Measurements from ENCODE around the gene MARS1.
A peak's percentile ranks its signal among the peaks of the same experiment; 100 is the strongest.
"Not testable (repeated sequence)": the region's sequence is repeated elsewhere in the genome, so short reads cannot be mapped to it uniquely, and the experiment has no call there.

The MARS1 gene

DNA sequence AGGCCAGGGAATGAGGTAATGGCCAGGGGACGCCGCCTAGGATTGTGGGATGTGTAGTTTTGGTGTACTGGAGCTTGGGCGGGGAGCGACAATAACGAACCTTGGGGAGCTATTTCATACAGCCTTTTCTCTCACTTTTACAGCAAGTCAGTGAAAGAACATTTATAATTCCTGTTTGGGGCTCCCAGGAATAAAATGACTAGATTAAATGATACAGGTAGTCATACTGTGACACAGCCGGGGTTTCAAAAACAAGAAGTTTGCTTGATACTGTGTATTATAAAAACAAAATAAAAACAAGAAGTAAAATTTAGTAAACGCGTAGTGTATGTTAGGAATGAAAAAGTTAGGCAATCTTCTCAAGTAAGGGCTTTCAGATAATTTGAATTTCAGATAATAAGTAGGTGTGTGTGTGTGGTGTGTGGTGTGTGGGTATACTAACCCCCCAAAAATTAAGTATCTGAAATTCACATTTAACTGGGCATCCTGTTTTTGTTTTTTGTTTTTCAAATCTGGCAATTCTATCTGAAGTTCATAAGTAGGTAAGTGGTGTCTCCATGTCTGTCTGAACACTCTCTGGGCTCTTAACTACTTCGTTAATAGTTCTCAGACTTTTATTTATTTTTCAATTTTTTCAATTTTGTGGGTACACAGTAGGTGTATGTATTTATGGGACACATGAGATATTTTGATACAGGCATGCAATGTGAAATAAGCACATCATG, 59.6 kb downstream of the MARS1 start:
- no peak for DNase-seq (ENCODE audit: low read depth in 3 of 3, low spot score in 1 of 3)

DNA sequence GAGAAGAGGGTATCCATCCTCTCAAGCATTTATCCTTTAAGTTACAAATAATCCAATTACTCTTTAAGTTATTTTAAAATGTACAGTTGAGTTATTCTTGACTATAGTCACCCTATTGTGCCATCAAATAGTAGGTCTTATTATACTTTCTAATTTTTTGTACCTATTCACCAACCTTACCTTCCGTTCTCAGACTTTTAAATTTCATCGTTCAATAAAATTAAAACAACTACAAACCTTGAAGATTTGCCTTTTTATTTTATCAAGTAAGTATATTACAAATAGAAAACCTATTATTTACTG, 60.1 kb downstream of the MARS1 start:
- DNase-seq (ENCODE audit: low read depth in 3 of 3, low spot score in 1 of 3): no peak

DNA sequence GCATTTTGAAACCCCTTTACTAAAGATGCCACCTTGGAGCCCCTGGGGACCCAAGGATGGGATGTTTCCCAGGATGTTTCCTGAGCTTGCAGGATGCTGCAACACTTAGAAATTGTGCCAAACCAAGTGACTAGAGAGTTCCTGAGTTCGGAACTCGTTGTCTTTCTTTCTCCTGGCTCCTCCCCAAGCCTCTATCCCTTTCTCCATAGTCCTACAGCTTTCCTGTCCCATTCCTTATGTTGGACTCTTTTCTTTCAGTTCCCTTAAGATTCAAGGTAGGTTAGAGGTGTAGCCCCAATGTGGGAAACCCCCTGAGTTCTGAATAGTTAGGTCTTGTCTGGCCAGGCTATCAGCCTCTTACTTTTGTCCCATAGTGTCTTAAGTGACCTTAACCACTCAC, 60.6 kb downstream of the MARS1 start:
- DNase-seq (ENCODE audit: low read depth in 3 of 3, low spot score in 1 of 3): no peak

DNA sequence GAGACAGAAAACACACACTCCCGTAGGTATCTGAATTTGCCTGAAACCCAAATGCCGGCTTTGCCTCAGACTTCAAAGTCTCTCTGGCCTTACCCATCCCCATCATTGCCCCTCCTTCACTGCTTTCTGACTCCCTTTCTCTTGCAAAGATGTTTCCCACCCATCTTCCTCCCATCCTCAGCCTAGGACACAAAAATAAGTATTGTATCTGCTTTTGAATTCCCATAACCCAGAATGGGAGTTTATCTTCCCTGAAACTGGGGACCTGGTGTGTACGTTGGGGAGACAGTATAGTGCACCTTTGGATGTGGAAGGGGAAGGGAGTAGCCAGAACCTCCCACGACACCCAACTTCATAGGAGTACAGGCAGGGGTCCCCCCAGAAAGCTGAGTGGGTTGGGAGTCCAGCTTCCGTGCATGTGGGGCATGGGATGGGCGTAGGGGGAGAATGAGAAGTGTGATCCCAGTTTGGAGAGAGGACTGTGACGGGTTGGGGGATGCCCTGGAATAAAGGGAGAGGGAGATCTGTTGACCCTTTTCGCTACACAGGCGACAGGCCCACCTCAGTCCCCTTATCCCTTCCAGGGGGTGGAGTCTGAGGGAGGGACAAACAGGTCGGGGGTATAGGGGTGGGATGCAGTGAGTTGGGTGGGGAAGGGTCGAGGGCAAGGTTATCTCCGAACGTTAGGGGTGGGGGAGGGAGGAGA, 61.5 kb downstream of the MARS1 start:
- no peak for DNase-seq (ENCODE audit: low read depth in 3 of 3, low spot score in 1 of 3)

DNA sequence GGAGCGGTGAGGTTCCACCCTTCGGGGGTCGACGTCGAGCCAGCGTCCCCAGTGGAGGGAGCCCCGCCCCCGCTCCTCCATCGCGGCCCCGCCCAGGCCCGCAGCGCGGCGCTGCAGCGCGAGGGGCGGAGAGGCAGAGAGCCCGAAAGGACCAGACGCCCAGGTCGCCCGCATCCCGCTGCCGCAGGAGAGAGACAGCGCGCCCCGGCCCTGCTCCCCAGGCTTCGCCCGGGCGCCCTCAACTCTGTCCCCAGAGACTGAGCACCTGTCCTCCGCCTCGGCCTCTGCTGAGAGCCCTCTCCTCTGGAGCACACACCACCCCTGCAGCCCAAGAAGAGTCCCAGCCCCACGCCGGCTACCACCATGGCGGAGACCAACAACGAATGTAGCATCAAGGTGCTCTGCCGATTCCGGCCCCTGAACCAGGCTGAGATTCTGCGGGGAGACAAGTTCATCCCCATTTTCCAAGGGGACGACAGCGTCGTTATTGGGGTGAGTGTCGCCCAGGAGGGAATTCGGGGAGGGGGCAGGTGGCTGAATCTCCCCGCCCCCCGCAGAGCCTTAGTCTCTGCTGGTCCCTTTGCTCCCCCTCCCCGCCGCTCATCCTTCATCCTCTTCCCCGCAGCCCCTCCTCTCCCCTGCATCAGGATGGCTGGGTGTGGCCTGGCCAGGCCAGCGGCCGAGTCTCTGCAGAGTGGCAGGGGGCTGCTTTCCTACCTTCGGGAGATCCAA, 62.2 kb downstream of the MARS1 start, which contains the start of gene KIF5A:
KIF5A (plus strand) TSS at position 136 of the 732 bp plus-strand sequence; CDS start at position 364, 228 bp downstream.
- peak in 2 of 3 donors; percentile 14 to 41 for DNase-seq (ENCODE audit: low read depth in 3 of 3, low spot score in 1 of 3)

DNA sequence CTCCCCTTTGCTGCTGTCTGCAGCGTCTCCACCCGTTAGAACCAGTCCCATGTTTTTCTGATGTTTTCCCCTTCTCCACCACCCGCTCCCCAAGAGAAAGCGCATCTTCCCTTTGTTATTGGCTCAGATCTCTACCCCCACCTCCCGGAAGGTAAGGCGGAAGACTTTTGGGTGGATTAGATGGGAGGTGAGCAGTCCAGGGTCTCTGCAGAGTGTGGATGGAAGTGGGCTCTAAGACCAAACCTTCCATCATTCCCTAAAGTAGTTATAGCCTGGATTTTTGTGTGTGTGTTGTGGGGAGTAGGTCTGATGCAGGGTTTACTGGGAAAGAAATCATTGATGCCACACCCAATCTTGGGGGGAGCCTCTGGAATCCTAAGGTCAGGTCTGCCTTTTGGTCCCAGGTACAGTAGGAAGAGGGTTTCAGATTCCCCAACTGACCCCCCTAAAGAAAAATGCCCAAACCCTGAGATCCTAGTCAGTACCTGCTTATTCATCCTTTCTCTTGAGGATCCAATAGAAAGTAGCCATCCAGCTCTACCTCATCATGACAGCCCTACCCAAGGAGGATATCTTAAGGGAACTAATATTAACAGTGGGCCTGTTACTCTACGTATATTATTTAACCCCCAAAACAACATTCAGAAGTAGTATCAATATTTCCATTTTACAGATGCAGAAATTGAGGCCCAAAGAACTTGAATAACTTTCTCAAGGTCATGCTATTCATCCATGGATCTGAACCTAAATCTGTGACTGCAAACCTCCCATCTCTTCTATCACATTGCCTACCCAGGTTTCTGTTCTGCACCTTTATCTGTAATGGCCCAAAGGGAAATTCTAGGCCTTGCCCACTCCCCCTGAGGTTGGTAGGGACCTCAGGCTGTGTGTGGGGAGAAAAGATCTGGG, 63.0 kb downstream of the MARS1 start:
- DNase-seq (ENCODE audit: low read depth in 3 of 3, low spot score in 1 of 3): no peak

DNA sequence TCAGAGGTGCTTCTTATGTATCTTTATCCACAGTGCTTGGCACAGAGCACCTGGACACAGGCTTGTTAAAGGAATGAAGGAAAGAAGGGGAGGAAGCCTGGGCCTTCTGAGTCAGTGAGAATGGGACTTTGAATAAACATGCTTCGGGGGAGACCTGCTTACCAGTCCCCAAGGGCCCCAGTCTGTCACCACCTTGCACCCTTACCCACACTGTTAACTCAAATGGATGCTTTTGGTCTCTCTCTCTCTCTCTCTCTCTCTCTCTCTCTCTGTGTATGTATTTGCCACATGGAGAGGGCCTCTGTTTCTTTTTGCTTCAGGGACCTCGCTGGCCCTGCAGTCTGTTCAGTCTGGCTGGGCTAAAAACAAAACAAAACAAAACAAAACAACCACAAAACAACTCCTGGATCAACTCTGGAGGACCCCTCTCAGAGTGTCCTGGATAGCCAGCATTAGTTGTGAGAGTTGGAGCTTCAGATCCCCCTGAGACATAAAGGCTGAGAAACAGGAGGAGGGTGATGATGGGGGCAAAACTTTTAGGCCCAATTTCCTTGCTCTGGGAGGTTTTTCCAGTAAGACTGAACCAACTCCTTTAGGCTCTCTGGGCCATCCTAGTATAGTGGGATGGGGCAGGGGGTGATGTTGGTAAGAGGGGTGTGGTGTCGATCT, 63.9 kb downstream of the MARS1 start:
- no peak for DNase-seq (ENCODE audit: low read depth in 3 of 3, low spot score in 1 of 3)

DNA sequence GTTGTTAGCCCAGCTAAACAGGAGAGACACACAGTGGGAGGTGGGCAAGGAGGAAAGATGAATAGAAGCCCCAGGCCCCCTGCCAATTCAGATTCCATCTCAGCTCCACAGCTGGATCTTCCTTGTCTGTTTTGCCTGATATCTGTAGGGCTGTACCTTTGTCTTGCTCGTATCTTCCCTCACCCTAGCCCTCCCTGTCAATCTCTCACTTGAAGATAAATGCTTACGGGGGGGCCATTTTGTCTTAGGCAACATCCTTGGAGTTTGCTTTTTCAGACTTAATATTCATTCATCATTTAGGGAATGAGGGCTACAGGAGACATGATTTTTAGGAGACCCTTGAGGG, 64.4 kb downstream of the MARS1 start:
- no peak for DNase-seq (ENCODE audit: low read depth in 3 of 3, low spot score in 1 of 3)

DNA sequence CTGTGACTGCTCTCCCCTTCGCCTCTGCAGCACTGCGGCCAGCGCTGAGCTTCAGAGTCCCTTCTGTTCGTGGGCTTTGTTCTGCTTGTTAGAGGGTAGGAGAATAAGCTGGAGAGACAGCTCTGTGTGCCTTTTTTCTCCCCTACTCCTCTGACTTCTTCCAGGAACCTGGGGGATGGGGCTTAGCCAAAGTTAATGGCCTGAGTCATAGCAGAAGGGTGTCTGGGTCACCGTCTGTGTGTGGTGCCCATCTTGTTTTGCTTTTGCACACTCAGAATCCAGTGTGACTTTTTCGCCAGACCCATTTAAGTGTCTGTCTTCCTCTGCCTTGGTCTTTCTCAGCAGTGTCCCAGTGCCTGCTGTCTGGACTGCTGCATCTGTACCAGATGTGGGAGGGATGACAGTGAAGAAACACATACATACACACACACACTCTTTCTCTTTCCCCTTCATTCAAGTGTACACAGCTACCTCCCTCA, 65.0 kb downstream of the MARS1 start:
- no peak for DNase-seq (ENCODE audit: low read depth in 3 of 3, low spot score in 1 of 3)

DNA sequence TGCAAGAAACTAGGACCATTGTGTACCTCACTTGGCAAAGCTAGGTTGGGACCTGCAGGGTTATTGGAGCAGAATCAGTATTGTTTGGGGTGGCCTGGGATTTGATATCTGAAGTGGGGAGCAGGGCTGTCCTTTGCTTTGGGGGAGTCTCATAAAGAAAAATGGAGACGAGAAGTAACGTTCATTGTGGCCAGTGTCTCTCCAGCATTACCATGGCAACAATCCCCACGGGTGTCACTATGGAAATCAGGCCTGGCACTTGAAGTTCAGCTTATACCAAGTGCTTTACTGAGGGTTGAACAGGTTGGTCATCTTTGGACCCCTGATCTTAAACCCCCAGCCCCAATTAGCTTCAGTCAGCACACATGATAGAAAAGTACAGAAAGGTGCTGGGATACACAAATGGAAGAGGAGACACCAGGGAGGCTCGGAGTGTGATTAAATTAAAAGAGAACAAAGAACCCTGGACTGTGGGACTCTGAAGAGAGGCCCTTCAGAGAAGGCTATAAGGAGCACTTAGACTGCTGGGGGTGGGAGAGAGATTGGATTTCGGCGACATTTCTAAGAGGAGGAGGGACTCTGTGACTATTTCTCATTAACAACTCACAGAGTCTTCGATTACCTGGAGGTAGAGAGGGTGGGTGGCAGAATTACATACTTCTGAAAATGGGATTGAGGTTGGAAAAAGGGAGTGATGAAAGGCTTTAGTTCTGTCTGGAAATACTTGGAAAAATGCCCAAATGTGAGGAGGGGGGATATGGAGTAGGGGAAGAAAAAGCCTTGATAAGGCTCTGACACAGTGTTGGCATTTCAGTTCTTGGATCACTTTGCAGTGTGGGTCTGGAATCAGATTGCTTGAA, 65.7 kb downstream of the MARS1 start:
- DNase-seq (ENCODE audit: low read depth in 3 of 3, low spot score in 1 of 3): no peak

DNA sequence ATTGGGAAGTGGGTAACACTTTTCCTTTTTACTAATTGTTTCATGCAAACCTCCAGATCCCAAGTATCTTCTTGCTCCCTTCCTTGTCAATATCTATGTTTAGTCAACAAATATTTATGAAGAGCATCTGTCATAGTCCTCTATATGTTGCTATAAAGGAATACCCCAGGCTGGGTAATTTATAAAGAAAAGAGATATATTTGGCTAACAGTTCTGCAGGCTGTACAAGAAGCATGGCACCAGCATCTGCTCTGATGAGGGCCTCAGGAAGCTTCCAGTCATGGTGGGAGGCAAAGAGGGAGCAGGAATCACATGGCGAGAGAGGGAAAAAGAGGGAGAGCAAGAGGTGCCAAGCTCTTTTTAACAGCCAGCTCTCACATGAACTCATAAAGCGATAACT, 66.6 kb downstream of the MARS1 start:
- no peak for DNase-seq (ENCODE audit: low read depth in 3 of 3, low spot score in 1 of 3)

DNA sequence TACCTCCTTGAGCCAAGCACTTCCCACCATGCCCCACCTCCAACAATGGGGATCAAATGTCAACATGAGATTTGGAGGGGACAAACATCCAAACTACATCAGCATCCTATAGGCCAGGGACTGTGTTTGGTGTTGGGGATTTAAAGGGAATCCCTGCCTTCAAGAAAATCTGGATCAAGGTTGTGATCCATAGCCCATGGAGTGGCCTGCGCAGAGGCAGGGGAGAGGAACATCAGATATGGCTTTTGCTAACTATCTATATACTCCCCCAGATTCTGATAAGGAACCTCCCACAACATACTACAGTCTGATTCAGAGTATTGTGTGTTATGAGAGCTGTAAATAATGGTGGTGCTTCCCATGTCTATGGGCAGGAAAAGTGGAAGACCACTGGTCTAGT, 67.0 kb downstream of the MARS1 start:
- DNase-seq (ENCODE audit: low read depth in 3 of 3, low spot score in 1 of 3): no peak

DNA sequence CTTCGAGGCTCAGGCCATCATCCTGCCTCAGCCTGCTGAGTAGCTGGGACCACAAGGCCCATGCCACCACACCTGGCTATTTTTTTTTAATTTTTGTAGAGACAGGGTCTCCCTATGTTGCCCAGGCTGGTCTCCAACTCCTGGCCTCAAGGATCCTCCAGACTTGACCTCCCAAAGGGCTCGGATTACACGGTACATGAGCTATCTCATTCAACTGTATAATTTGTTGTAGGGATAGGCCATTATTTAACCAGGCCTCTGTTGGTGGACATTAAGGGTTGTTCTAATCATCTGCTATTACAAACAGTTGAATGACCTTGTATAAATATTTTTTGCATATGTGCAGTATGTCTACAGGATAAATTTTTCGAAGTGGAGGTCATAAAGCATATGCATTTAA, 71.0 kb downstream of the MARS1 start:
- no peak for DNase-seq (ENCODE audit: low read depth in 3 of 3, low spot score in 1 of 3)

DNA sequence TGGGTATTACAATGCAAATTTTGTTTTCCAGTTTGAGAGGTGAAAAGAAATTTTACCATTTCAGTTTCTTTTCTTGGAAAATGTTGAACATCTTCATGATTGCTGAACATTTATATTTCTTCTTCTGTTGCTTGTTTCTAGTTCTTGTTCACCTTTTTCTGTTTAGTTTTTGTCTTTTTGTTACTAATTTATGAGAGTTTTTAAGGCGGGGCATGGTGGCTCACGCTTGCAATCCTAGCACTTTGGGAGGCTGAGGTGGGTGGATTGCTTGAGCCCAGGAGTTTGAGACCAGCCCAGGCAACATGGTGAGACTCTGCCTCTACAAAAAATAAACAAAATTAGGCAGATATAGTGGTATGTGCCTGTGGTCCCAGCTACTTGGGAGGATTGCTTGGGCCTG, 72.6 kb downstream of the MARS1 start:
- no peak for DNase-seq (ENCODE audit: low read depth in 3 of 3, low spot score in 1 of 3)

DNA sequence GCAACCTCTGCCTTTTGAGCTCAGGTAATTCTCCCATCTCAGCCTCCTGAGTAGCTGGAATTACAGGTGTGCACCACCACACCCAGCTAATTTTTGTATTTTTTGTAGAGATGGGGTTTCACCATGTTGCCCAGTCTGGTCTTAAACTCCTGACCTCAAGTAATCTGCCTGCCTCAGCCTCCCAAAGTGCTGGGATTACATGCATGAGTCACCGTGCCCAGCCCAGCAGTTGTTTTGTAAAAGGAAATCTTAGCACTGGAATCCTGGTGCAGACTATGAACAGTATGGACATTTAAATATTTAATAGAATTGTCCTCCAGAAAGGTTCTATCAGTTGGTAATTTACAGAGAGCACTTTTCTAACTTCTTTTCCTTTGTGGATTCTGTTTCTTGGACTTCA, 73.2 kb downstream of the MARS1 start:
- DNase-seq (ENCODE audit: low read depth in 3 of 3, low spot score in 1 of 3): not testable (repeated sequence)

DNA sequence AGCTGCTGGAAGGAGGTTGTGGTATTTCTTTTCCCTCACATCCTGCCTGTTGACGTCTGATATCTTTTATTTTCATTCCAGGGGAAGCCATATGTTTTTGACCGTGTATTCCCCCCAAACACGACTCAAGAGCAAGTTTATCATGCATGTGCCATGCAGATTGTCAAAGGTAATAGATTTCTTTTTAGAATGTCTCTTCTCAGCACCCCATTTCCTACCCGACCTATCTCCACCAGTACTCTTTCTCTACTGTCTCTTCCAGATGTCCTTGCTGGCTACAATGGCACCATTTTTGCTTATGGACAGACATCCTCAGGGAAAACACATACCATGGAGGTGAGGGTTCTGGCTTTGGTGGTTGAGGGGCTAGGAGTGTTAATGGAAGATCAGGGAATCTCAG, 75.5 kb downstream of the MARS1 start:
- no peak for DNase-seq (ENCODE audit: low read depth in 3 of 3, low spot score in 1 of 3)

DNA sequence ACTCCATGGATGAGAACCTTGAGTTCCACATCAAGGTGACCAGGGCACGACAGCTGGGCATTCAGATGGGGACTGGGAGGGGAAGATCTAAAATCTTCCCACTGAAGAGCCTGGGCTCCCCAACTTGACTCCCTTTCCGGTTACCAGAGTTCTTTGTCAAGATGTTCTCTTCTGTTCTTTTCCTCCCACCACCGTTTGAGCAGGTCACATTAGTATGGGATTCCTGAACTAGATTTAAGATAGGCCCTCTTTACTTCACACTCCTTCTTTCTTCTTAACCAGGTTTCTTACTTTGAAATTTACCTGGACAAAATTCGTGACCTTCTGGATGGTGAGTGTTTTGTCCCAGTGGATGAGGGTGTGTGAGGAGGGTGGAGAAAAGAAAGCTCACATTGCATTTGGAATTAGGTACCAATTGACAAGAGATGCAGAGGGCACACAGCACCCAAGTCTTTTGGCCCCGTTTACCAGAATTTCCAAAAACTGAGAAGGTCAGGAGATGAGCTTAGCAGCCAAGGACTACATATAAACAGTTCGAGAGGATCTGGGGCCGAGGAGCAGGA, 76.4 kb downstream of the MARS1 start:
- no peak for DNase-seq (ENCODE audit: low read depth in 3 of 3, low spot score in 1 of 3)
